NCI-H2196 treated with DMSO at 0.1 percent for 48 hours (cell line): ENCODE results near the gene MAP2K2.

Experiments used
- DNase-seq: peaks from one replicate; lab custom pipeline; 2025; ENCODE audit not compliant: unreplicated experiment; lab: John Stamatoyannopoulos, UW

The MAP2K2 gene

GRCh38 chr19:4061683-4062418 is 62.1 kb downstream of the MAP2K2 start:
- peak; percentile 82 for DNase-seq

- no peak for DNase-seq
Observed at GRCh38 chr19:4061178-4061682, 62.7 kb downstream of the MAP2K2 start.

GRCh38 chr19:4060621-4061177 is 63.2 kb downstream of the MAP2K2 start:
- no peak for DNase-seq

- DNase-seq: no peak
Observed at GRCh38 chr19:4059891-4060620, 63.9 kb downstream of the MAP2K2 start.

- no peak for DNase-seq
Observed at GRCh38 chr19:4059453-4059871, 64.5 kb downstream of the MAP2K2 start.

GRCh38 chr19:4058693-4059452 is 65.0 kb downstream of the MAP2K2 start:
- DNase-seq: no peak

GRCh38 chr19:4057931-4058692 is 65.8 kb downstream of the MAP2K2 start:
- DNase-seq: no peak

- no peak for DNase-seq
Observed at GRCh38 chr19:4055209-4055552, 68.7 kb downstream of the MAP2K2 start.

GRCh38 chr19:4054441-4055208 is 69.3 kb downstream of the MAP2K2 start:
- no peak for DNase-seq

GRCh38 chr19:4053423-4054324 is 70.2 kb downstream of the MAP2K2 start:
- no peak for DNase-seq

GRCh38 chr19:4052993-4053422 is 70.9 kb downstream of the MAP2K2 start:
- no peak for DNase-seq

- no peak for DNase-seq
Observed at GRCh38 chr19:4052114-4052992, 71.6 kb downstream of the MAP2K2 start.

GRCh38 chr19:4051175-4052101 is 72.5 kb downstream of the MAP2K2 start:
- no peak for DNase-seq

GRCh38 chr19:4049432-4049831 is 74.5 kb downstream of the MAP2K2 start:
- no peak for DNase-seq

GRCh38 chr19:4046946-4047683 is 76.8 kb downstream of the MAP2K2 start:
- DNase-seq: no peak

GRCh38 chr19:4046362-4046691 is 77.6 kb downstream of the MAP2K2 start:
- DNase-seq: no peak
